Measurements from ENCODE around the gene FNDC1.

FNDC1 gene

GRCh38 chr6:159212525-159213280, 43.5 kb downstream of the FNDC1 start:
- DNase-seq (ENCODE audit: low spot score) = no peak

- DNase-seq (ENCODE audit: low spot score) = no peak
Observed at GRCh38 chr6:159213405-159213804, 44.2 kb downstream of the FNDC1 start.

- no peak for DNase-seq (ENCODE audit: low spot score)
Observed at GRCh38 chr6:159214281-159214680, 45.1 kb downstream of the FNDC1 start.

- DNase-seq (ENCODE audit: low spot score) = peak; percentile 46
Observed at GRCh38 chr6:159217595-159218275, 48.5 kb downstream of the FNDC1 start.

- no peak for DNase-seq (ENCODE audit: low spot score)
Observed at GRCh38 chr6:159220093-159220492, 50.9 kb downstream of the FNDC1 start.

GRCh38 chr6:159221486-159222170, 52.4 kb downstream of the FNDC1 start:
- no peak for DNase-seq (ENCODE audit: low spot score)

- no peak for DNase-seq (ENCODE audit: low spot score)
Observed at GRCh38 chr6:159224452-159224851, 55.3 kb downstream of the FNDC1 start.

- no peak for DNase-seq (ENCODE audit: low spot score)
Observed at GRCh38 chr6:159229651-159230051, 60.5 kb downstream of the FNDC1 start.

- no peak for DNase-seq (ENCODE audit: low spot score)
Observed at GRCh38 chr6:159232106-159232645, 63.0 kb downstream of the FNDC1 start.

- no peak for DNase-seq (ENCODE audit: low spot score)
Observed at GRCh38 chr6:159232751-159233150, 63.6 kb downstream of the FNDC1 start.

- no peak for DNase-seq (ENCODE audit: low spot score)
Observed at GRCh38 chr6:159233365-159234101, 64.3 kb downstream of the FNDC1 start.

GRCh38 chr6:159234102-159234553, 64.9 kb downstream of the FNDC1 start:
- DNase-seq (ENCODE audit: low spot score) = no peak

- DNase-seq (ENCODE audit: low spot score) = no peak
Observed at GRCh38 chr6:159238920-159239558, 69.8 kb downstream of the FNDC1 start.

GRCh38 chr6:159249128-159249527, 79.9 kb downstream of the FNDC1 start:
- no peak for DNase-seq (ENCODE audit: low spot score)

- DNase-seq (ENCODE audit: low spot score) = no peak
Observed at GRCh38 chr6:159249752-159250151, 80.6 kb downstream of the FNDC1 start.

- no peak for DNase-seq (ENCODE audit: low spot score)
Observed at GRCh38 chr6:159250633-159251032, 81.4 kb downstream of the FNDC1 start.

GRCh38 chr6:159252955-159253508, 83.8 kb downstream of the FNDC1 start:
- DNase-seq (ENCODE audit: low spot score) = peak; percentile 47

- no peak for DNase-seq (ENCODE audit: low spot score)
Observed at GRCh38 chr6:159254186-159254585, 85.0 kb downstream of the FNDC1 start.

- DNase-seq (ENCODE audit: low spot score) = no peak
Observed at GRCh38 chr6:159255434-159255951, 86.3 kb downstream of the FNDC1 start.

- DNase-seq (ENCODE audit: low spot score) = no peak
Observed at GRCh38 chr6:159256128-159256527, 86.9 kb downstream of the FNDC1 start.

- DNase-seq (ENCODE audit: low spot score) = no peak
Observed at GRCh38 chr6:159257846-159258245, 88.6 kb downstream of the FNDC1 start.
